Measurements from ENCODE around the gene SMC4.
"Not testable (repeated sequence)": the region's sequence is repeated elsewhere in the genome, so short reads cannot be mapped to it uniquely, and the experiment has no call there.

The SMC4 gene
- 171 to 251 reads per million in 2 donors for total RNA-seq

- DNase-seq, result peak; percentile 88 to 96 (median 94)
Observed at GRCh38 chr3:160399125-160400029, at the start of gene SMC4, which contains the start of gene IFT80. Gene SMC4, plus strand, starts transcription at chr3:160399650. Its CDS starts 1,177 bp downstream, at chr3:160400827. Gene IFT80, minus strand, starts transcription at chr3:160399225. Its CDS starts 14,625 bp downstream, at chr3:160384600.

GRCh38 chr3:160355826-160356225 is 43.6 kb upstream of the SMC4 start:
- DNase-seq, result no peak

GRCh38 chr3:160362896-160363295 is 36.6 kb upstream of the SMC4 start:
- not testable (repeated sequence) for DNase-seq

GRCh38 chr3:160365869-160366522 is 33.5 kb upstream of the SMC4 start:
- DNase-seq, result no peak

- peak in 2 of 5 experiments; percentile 1 to 6 for DNase-seq
Observed at GRCh38 chr3:160368804-160369203, 30.6 kb upstream of the SMC4 start.

- DNase-seq, result peak in 2 of 5 experiments; percentile 1
Observed at GRCh38 chr3:160369784-160370183, 29.7 kb upstream of the SMC4 start.

- DNase-seq, result no peak
Observed at GRCh38 chr3:160370987-160371857, 28.2 kb upstream of the SMC4 start.

- no peak for DNase-seq
Observed at GRCh38 chr3:160372780-160373179, 26.7 kb upstream of the SMC4 start.

GRCh38 chr3:160373655-160374054 is 25.8 kb upstream of the SMC4 start:
- no peak for DNase-seq

GRCh38 chr3:160374472-160374871 is 25.0 kb upstream of the SMC4 start:
- DNase-seq, result no peak

GRCh38 chr3:160374925-160375324 is 24.5 kb upstream of the SMC4 start:
- DNase-seq, result no peak

- no peak for DNase-seq
Observed at GRCh38 chr3:160376681-160377080, 22.8 kb upstream of the SMC4 start.

- DNase-seq, result no peak
Observed at GRCh38 chr3:160378331-160379109, 20.9 kb upstream of the SMC4 start.

GRCh38 chr3:160379628-160380214 is 19.7 kb upstream of the SMC4 start:
- no peak for DNase-seq

- DNase-seq, result no peak
Observed at GRCh38 chr3:160381470-160381869, 18.0 kb upstream of the SMC4 start.

- DNase-seq, result no peak
Observed at GRCh38 chr3:160384639-160385318, 14.7 kb upstream of the SMC4 start.

GRCh38 chr3:160390565-160391138 is 8.8 kb upstream of the SMC4 start:
- DNase-seq, result no peak

GRCh38 chr3:160392798-160393197 is 6.7 kb upstream of the SMC4 start:
- no peak for DNase-seq

GRCh38 chr3:160393346-160394008 is 6.0 kb upstream of the SMC4 start:
- DNase-seq, result no peak

- no peak for DNase-seq
Observed at GRCh38 chr3:160394009-160394392, 5.4 kb upstream of the SMC4 start.
